PFSK-1 (cell line): Measurements from ENCODE around the gene OR2AK2.

Source experiments
- FOXP2 ChIP-seq: optimal IDR thresholded peaks from 2 replicates; pipeline ENCODE3; 2011; ENCODE audit warnings: borderline replicate concordance, control low read depth, inconsistent platforms; ENCODE audit not compliant: insufficient read depth; ENCODE audit errors: extremely low read length, extremely low read depth
- POLR2AphosphoS5 ChIP-seq: IDR thresholded peaks from 2 replicates; pipeline ENCODE4 v1.6.1; 2012; ENCODE audit warnings: low read depth, mild to moderate bottlenecking, control low read depth, low read length, moderate library complexity
- SIN3A ChIP-seq: IDR thresholded peaks from 2 replicates; pipeline ENCODE4 v1.6.1; 2012; ENCODE audit warnings: mild to moderate bottlenecking, low read length, moderate library complexity, borderline replicate concordance; ENCODE audit not compliant: insufficient read depth
- TAF1 ChIP-seq: IDR thresholded peaks from 2 replicates; pipeline ENCODE4 v1.6.1; 2012; ENCODE audit warnings: low read length, control low read depth, borderline replicate concordance; ENCODE audit not compliant: insufficient read depth
- TF ChIP-seq, protein P1 (sequence below), 2 experiments: IDR thresholded peaks; 2 replicates each; pipeline versions ENCODE4 v1.6.1 to v1.8.0; 2011 to 2012; ENCODE audit warnings: low read depth in 2 of 2, low read length in 2 of 2, control low read depth in 1 of 2, inconsistent platforms in 1 of 2, mild to moderate bottlenecking in 1 of 2, moderate library complexity in 1 of 2; ENCODE audit not compliant: insufficient read depth in 1 of 2

Gene OR2AK2

DNA sequence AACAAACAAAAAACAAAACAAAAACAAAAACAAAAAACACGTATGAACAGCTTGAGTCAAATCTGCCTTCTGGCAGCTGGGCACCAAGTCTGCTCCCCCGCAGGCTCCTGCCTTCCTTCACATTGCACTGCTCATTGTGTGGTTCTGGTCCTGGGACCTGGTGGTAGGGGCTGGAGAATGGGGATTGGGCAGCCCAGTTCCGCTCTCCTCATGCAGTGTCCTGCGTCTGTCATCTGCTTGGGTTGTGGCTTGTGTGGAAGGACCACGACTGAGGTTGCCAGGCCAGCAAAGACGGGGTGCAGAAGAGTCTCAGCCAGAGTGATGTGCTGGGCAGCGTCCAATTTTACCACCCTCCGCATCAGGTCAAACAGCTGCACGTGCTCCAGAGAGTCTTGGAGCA, 29.3 kb upstream of the OR2AK2 start:
- TF ChIP-seq FOXP2 (no peak), SIN3A (no peak), TAF1 (no peak), POLR2AphosphoS5 (no peak)
- TF ChIP-seq, protein P1, sequence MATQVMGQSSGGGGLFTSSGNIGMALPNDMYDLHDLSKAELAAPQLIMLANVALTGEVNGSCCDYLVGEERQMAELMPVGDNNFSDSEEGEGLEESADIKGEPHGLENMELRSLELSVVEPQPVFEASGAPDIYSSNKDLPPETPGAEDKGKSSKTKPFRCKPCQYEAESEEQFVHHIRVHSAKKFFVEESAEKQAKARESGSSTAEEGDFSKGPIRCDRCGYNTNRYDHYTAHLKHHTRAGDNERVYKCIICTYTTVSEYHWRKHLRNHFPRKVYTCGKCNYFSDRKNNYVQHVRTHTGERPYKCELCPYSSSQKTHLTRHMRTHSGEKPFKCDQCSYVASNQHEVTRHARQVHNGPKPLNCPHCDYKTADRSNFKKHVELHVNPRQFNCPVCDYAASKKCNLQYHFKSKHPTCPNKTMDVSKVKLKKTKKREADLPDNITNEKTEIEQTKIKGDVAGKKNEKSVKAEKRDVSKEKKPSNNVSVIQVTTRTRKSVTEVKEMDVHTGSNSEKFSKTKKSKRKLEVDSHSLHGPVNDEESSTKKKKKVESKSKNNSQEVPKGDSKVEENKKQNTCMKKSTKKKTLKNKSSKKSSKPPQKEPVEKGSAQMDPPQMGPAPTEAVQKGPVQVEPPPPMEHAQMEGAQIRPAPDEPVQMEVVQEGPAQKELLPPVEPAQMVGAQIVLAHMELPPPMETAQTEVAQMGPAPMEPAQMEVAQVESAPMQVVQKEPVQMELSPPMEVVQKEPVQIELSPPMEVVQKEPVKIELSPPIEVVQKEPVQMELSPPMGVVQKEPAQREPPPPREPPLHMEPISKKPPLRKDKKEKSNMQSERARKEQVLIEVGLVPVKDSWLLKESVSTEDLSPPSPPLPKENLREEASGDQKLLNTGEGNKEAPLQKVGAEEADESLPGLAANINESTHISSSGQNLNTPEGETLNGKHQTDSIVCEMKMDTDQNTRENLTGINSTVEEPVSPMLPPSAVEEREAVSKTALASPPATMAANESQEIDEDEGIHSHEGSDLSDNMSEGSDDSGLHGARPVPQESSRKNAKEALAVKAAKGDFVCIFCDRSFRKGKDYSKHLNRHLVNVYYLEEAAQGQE (IDR thresholded peaks at IDR 0.05; ENCODE audit: insufficient read depth in 1 of 2, low read depth in 2 of 2, low read length in 2 of 2), result no peak

DNA sequence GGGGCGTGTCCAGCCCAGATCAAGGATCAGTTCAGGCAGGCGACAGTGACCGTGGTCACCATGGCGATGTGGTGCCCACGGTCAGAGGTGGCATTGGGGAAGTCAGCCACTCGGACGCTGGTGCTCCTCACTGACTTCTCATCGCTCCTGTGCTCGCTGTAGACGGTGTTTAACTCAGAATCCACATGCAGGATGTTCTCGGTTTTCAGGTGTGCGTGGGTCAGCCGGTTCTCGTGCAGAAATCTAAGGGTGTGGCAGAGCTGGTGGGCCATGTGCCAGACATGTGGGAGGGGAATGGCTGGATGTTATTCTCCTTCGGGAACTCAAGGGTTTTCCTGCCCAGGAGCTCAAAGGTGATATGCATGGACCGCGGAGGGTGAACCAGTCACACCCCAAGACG, 28.6 kb upstream of the OR2AK2 start:
- TF ChIP-seq TAF1 (no peak), SIN3A (no peak), FOXP2 (no peak), POLR2AphosphoS5 (no peak)
- TF ChIP-seq, protein P1 (IDR thresholded peaks at IDR 0.05; ENCODE audit: insufficient read depth in 1 of 2, low read depth in 2 of 2, low read length in 2 of 2), result no peak

DNA sequence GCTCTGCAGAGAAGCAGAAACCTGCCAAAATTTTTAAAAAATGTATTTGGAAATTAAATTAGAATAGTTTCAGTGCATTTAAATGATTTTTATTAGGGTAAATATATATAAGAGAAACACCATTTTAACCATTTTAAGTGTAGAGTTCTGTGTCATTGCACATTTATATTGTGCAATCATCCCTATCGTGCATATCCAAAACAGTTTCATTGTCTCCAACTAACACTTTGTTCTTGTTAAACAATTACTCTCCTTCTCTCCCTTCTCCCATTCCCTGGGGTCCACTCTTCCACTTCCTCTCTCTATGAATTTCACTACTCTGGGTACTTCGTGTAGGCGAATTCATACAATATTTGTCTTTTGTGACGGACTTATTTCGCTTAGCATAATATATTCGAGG, 22.4 kb upstream of the OR2AK2 start:
- TF ChIP-seq FOXP2, result no peak
- TF ChIP-seq, protein P1 (IDR thresholded peaks at IDR 0.05; ENCODE audit: insufficient read depth in 1 of 2, low read depth in 2 of 2, low read length in 2 of 2), result no peak
- TF ChIP-seq TAF1, result no peak
- no peak for TF ChIP-seq SIN3A
- TF ChIP-seq POLR2AphosphoS5, result no peak

DNA sequence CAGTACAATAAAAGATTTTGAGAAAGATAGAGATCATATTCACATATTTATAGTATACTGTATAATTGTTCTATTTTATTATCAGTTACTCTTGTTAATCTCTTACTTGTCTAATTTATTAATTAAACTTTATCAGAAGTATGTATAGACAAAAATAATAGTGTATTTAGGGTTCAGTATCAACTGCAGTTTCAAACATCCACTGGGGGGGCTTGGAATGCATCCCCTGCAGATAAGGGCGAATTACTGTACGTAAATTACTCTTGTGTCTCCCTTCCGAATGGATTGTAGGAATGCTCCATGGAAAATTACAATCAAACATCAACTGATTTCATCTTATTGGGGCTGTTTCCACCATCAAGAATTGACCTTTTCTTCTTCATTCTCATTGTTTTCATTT, 16.5 kb upstream of the OR2AK2 start, which contains the start of gene OR2L8:
OR2L8 (plus strand) TSS at position 301 of the 400 bp plus-strand sequence; CDS start at position 301, 0 bp downstream.
- TF ChIP-seq TAF1, result no peak

DNA sequence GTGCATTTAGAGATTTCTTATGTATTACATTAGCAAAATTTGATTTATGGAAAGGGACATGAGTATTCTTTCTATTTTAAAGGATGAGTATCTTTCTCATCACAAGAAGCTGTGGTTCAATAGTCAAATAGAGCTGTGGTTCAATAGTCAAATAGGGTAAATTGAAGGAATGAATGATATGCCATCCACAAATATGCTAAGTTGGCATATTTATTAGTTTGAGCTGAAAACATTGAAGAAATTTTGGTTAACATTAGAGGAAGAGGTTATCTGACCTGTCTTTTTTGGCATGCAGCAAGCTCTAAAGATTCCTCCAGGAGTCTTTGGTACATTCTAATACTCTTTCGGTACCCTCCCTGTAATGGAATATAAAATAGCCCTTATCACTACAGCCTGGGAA, 11.6 kb upstream of the OR2AK2 start:
- TF ChIP-seq POLR2AphosphoS5, result no peak
- TF ChIP-seq, protein P1 (IDR thresholded peaks at IDR 0.05; ENCODE audit: insufficient read depth in 1 of 2, low read depth in 2 of 2, low read length in 2 of 2), result no peak

DNA sequence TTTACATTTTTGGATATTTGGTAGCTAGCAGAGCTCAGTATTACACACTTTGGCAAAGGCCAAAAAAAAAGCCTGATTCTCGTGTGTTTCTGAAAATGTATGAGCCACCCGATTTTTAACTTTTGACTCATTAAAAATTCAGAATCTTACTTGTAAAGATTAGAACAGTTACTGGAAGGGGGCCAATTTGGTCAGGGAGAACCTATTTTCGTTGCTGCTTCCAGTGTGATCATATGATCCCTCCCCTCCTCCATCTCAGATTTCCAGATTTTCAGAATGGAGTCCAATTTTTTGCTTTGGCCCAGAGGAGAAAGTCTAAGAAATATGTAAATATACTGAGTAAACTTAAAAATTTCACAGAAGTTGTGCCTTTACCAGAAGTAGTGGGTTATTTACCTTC, 3.2 kb upstream of the OR2AK2 start:
- no peak for TF ChIP-seq POLR2AphosphoS5
- TF ChIP-seq, protein P1 (IDR thresholded peaks at IDR 0.05; ENCODE audit: insufficient read depth in 1 of 2, low read depth in 2 of 2, low read length in 2 of 2), result no peak
- TF ChIP-seq TAF1, result no peak
- no peak for TF ChIP-seq FOXP2
- TF ChIP-seq SIN3A, result no peak
